ENCODE measurements around the gene IL1R1.
"Not testable (repeated sequence)": the region's sequence is repeated elsewhere in the genome, so short reads cannot be mapped to it uniquely, and the experiment has no call there.

The IL1R1 gene

GRCh38 chr2:102141970-102142828, at the start of gene IL1R1:
TSS of gene IL1R1 (plus strand) at chr2:102142746. CDS start at chr2:102157725, 14,979 bp downstream.
- peaks cover 33% of the 10 kb centered on the region for H3K27me3 ChIP-seq (ENCODE audit: insufficient read depth, low read length)
- H3K4me3 ChIP-seq (ENCODE audit: low read length), result no peak within 1 kb of the TSS
- H3K4me1 ChIP-seq (ENCODE audit: insufficient read depth, low read length), result no peaks in the 10 kb centered on the region
- H3K9me3 ChIP-seq (ENCODE audit: low read length), result peaks cover 2% of the 10 kb centered on the region
- no peak within 1 kb of the TSS for H2AFZ ChIP-seq (ENCODE audit: low read depth, low read length)
- no peaks in the 10 kb centered on the region for H3K36me3 ChIP-seq (ENCODE audit: insufficient read depth, low read length)

- H3K4me3 ChIP-seq (ENCODE audit: low read length), result no peak overlapping the region
- H3K9me3 ChIP-seq (ENCODE audit: low read length), result no peaks in the 10 kb centered on the region
- H3K4me1 ChIP-seq (ENCODE audit: insufficient read depth, low read length), result peaks cover 3% of the 10 kb centered on the region
Measured at GRCh38 chr2:102093662-102094061, 48.9 kb upstream of the IL1R1 start.

GRCh38 chr2:102094917-102095316, 47.6 kb upstream of the IL1R1 start:
- H2AFZ ChIP-seq (ENCODE audit: low read depth, low read length), result no peak overlapping the region
- peaks cover 3% of the 10 kb centered on the region for H3K4me1 ChIP-seq (ENCODE audit: insufficient read depth, low read length)
- no peaks in the 10 kb centered on the region for H3K9me3 ChIP-seq (ENCODE audit: low read length)
- H3K27me3 ChIP-seq (ENCODE audit: insufficient read depth, low read length), result no peaks in the 10 kb centered on the region
- no peaks in the 10 kb centered on the region for H3K36me3 ChIP-seq (ENCODE audit: insufficient read depth, low read length)
- no peak overlapping the region for H3K4me3 ChIP-seq (ENCODE audit: low read length)

More at GRCh38 chr2:102093662-102094061, 48.9 kb upstream of the IL1R1 start:
- Histone ChIP-seq H3K27me3 (ENCODE audit: insufficient read depth, low read length) (no peaks in the 10 kb centered on the region), H2AFZ (ENCODE audit: low read depth, low read length) (no peak overlapping the region), H3K36me3 (ENCODE audit: insufficient read depth, low read length) (no peaks in the 10 kb centered on the region)

- H3K36me3 ChIP-seq (ENCODE audit: insufficient read depth, low read length), result no peaks in the 10 kb centered on the region
- no peak overlapping the region for H2AFZ ChIP-seq (ENCODE audit: low read depth, low read length)
- peaks cover 3% of the 10 kb centered on the region for H3K4me1 ChIP-seq (ENCODE audit: insufficient read depth, low read length)
- no peaks in the 10 kb centered on the region for H3K27me3 ChIP-seq (ENCODE audit: insufficient read depth, low read length)
- H3K9me3 ChIP-seq (ENCODE audit: low read length), result no peaks in the 10 kb centered on the region
- no peak overlapping the region for H3K4me3 ChIP-seq (ENCODE audit: low read length)
Measured at GRCh38 chr2:102096103-102096502, 46.4 kb upstream of the IL1R1 start.

- Histone ChIP-seq H3K4me3 (ENCODE audit: low read length) (no peak overlapping the region), H3K4me1 (ENCODE audit: insufficient read depth, low read length) (no peaks in the 10 kb centered on the region), H3K9me3 (ENCODE audit: low read length) (no peaks in the 10 kb centered on the region), H2AFZ (ENCODE audit: low read depth, low read length) (no peak overlapping the region), H3K27me3 (ENCODE audit: insufficient read depth, low read length) (no peaks in the 10 kb centered on the region), H3K36me3 (ENCODE audit: insufficient read depth, low read length) (no peaks in the 10 kb centered on the region)
Measured at GRCh38 chr2:102098756-102099155, 43.8 kb upstream of the IL1R1 start.

- Histone ChIP-seq H3K4me3 (ENCODE audit: low read length) (no peak overlapping the region), H2AFZ (ENCODE audit: low read depth, low read length) (no peak overlapping the region), H3K4me1 (ENCODE audit: insufficient read depth, low read length) (no peaks in the 10 kb centered on the region), H3K36me3 (ENCODE audit: insufficient read depth, low read length) (no peaks in the 10 kb centered on the region), H3K9me3 (ENCODE audit: low read length) (no peaks in the 10 kb centered on the region), H3K27me3 (ENCODE audit: insufficient read depth, low read length) (no peaks in the 10 kb centered on the region)
Measured at GRCh38 chr2:102099536-102100298, 42.8 kb upstream of the IL1R1 start.

- Histone ChIP-seq H3K4me1 (ENCODE audit: insufficient read depth, low read length) (no peaks in the 10 kb centered on the region), H3K27me3 (ENCODE audit: insufficient read depth, low read length) (no peaks in the 10 kb centered on the region), H3K9me3 (ENCODE audit: low read length) (no peaks in the 10 kb centered on the region), H2AFZ (ENCODE audit: low read depth, low read length) (no peak overlapping the region), H3K4me3 (ENCODE audit: low read length) (no peak overlapping the region), H3K36me3 (ENCODE audit: insufficient read depth, low read length) (no peaks in the 10 kb centered on the region)
Measured at GRCh38 chr2:102100371-102101096, 42.0 kb upstream of the IL1R1 start.

GRCh38 chr2:102101097-102101848, 41.3 kb upstream of the IL1R1 start:
- H3K36me3 ChIP-seq (ENCODE audit: insufficient read depth, low read length), result no peaks in the 10 kb centered on the region
- no peaks in the 10 kb centered on the region for H3K27me3 ChIP-seq (ENCODE audit: insufficient read depth, low read length)
- H3K9me3 ChIP-seq (ENCODE audit: low read length), result no peaks in the 10 kb centered on the region
- H3K4me3 ChIP-seq (ENCODE audit: low read length), result no peak overlapping the region
- H2AFZ ChIP-seq (ENCODE audit: low read depth, low read length), result no peak overlapping the region
- no peaks in the 10 kb centered on the region for H3K4me1 ChIP-seq (ENCODE audit: insufficient read depth, low read length)

GRCh38 chr2:102101849-102102635, 40.5 kb upstream of the IL1R1 start:
- Histone ChIP-seq H3K4me3 (ENCODE audit: low read length) (no peak overlapping the region), H3K27me3 (ENCODE audit: insufficient read depth, low read length) (no peaks in the 10 kb centered on the region), H3K36me3 (ENCODE audit: insufficient read depth, low read length) (no peaks in the 10 kb centered on the region), H2AFZ (ENCODE audit: low read depth, low read length) (no peak overlapping the region), H3K4me1 (ENCODE audit: insufficient read depth, low read length) (no peaks in the 10 kb centered on the region), H3K9me3 (ENCODE audit: low read length) (no peaks in the 10 kb centered on the region)

GRCh38 chr2:102102636-102102948, 40.0 kb upstream of the IL1R1 start:
- H3K27me3 ChIP-seq (ENCODE audit: insufficient read depth, low read length); H3K36me3 ChIP-seq (ENCODE audit: insufficient read depth, low read length); H3K4me1 ChIP-seq (ENCODE audit: insufficient read depth, low read length); H3K9me3 ChIP-seq (ENCODE audit: low read length); H2AFZ ChIP-seq (ENCODE audit: low read depth, low read length); H3K4me3 ChIP-seq (ENCODE audit: low read length): not testable (repeated sequence)

- H3K9me3 ChIP-seq (ENCODE audit: low read length), result no peaks in the 10 kb centered on the region
- no peaks in the 10 kb centered on the region for H3K36me3 ChIP-seq (ENCODE audit: insufficient read depth, low read length)
- H2AFZ ChIP-seq (ENCODE audit: low read depth, low read length), result no peak overlapping the region
- no peaks in the 10 kb centered on the region for H3K27me3 ChIP-seq (ENCODE audit: insufficient read depth, low read length)
- no peaks in the 10 kb centered on the region for H3K4me1 ChIP-seq (ENCODE audit: insufficient read depth, low read length)
- H3K4me3 ChIP-seq (ENCODE audit: low read length), result no peak overlapping the region
Measured at GRCh38 chr2:102103284-102103683, 39.3 kb upstream of the IL1R1 start.

Measured in neuron (in vitro differentiated cells).